ENCODE measurements around the gene TSNAX.

TSNAX gene

GRCh38 chr1:231518485-231519034, 9.9 kb upstream of the TSNAX start:
- no peak for DNase-seq (ENCODE audit: low spot score)

GRCh38 chr1:231519166-231519565, 9.3 kb upstream of the TSNAX start:
- DNase-seq (ENCODE audit: low spot score) = no peak

- no peak for DNase-seq (ENCODE audit: low spot score)
These were observed 6.4 kb upstream of the TSNAX start for GRCh38 chr1:231522038-231522437.

GRCh38 chr1:231522931-231523642, 5.4 kb upstream of the TSNAX start:
- DNase-seq (ENCODE audit: low spot score) = no peak

GRCh38 chr1:231523816-231524215, 4.7 kb upstream of the TSNAX start:
- no peak for DNase-seq (ENCODE audit: low spot score)

- no peak for DNase-seq (ENCODE audit: low spot score)
These were observed 1.9 kb upstream of the TSNAX start for GRCh38 chr1:231526536-231526935.

GRCh38 chr1:231527586-231528171, 790 bp upstream of the TSNAX start:
- DNase-seq (ENCODE audit: low spot score) = no peak

DNA sequence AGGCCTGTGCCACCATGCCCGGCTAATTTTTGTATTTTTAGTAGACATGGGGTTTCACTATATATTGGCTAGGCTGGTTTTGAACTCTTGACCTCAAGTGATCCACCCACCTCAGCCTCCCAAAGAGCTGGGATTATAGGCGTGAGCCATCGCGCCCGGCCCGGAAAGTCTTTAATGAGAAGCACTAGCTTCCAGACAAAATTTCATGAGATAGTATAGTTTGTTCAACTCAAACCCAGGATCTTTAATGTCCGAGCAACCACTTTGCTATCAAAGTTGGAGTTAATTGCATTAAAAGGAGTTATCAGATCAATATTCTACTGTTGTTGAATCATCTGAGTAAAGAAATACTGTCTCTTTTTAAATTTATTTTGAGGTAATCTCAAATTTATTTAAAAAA, 4.8 kb downstream of the TSNAX start:
- DNase-seq (ENCODE audit: low spot score) = no peak

DNA sequence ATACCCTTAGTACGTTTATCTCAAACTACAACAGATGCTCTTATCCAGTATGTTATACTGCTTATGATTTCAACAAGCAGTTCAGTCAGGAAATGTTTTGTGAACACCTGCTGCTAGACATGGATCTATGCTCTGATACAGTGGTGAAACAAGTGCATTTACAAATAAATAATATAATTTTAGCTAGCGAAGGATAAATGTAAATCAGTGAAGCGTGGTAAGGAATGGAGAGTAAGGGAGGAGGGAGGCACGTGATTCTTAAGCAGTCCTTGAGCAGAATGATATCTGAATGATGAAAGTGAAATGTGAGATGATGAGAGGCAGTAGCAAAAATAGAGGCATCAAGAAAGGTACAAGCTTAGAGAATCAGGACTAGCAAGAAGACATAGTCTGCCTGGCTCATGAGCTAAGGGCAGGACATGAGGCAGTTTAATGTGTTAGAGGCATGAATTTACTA, 6.3 kb downstream of the TSNAX start:
- no peak for DNase-seq (ENCODE audit: low spot score)

GRCh38 chr1:231536099-231536498, 7.6 kb downstream of the TSNAX start:
- no peak for DNase-seq (ENCODE audit: low spot score)

GRCh38 chr1:231540847-231541246, 12.4 kb downstream of the TSNAX start:
- no peak for DNase-seq (ENCODE audit: low spot score)

DNA sequence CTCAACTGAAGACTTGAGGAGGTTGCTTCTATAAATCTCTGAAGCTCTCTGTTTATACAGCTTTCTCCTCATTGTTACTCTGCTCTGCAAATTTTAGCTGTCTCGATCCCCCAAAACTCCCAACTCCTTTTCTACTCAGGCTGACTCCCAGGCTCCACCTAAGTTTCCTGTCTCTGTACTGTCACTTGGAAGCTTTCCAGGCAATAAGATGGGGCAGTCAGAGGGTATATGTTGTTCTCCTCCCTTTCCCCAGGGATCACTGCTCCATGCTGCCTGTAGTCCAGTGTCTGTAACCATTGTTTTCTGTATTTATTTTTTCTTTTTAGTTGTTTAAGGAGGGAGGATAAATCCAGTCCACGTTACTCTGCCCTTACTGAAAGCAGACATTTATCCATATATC, 13.4 kb downstream of the TSNAX start:
- DNase-seq (ENCODE audit: low spot score) = no peak

- no peak for DNase-seq (ENCODE audit: low spot score)
These were observed 16.6 kb downstream of the TSNAX start for GRCh38 chr1:231544943-231545592.

- no peak for DNase-seq (ENCODE audit: low spot score)
These were observed 18.2 kb downstream of the TSNAX start for GRCh38 chr1:231546693-231547092.

DNA sequence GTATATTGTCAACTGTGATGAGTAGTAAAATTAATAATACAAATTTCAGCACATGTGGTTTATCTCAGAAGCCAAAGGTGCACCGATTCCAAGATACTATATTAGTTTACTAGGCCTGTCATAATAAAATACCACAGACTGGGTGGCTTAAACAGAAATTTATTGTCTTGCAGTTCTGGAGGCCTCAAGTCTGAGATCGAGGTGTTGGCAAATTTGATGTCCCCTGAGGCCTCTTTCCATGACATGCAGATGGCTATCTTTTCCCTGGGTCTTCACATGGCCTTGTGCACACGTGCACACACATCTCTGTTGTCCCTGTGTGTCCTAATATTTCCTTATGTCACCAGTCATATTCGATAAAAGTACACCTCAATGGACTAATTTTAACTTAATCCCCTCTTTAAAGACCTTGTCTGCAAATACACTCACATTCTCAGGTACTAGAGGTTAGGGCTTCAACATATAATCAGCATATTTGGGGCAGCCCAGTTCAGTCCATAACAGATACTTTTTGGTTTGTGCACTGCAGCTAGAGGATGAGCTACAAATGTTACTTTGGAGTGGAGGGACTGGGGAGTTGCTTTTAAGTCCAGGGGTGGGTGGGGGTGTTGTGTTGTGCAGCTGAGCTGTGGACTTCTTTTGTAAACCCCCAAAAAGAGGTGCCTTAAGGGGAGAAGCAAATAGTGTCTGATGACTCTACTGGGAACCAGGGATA, 21.4 kb downstream of the TSNAX start:
- DNase-seq (ENCODE audit: low spot score) = peak; percentile 62

DNA sequence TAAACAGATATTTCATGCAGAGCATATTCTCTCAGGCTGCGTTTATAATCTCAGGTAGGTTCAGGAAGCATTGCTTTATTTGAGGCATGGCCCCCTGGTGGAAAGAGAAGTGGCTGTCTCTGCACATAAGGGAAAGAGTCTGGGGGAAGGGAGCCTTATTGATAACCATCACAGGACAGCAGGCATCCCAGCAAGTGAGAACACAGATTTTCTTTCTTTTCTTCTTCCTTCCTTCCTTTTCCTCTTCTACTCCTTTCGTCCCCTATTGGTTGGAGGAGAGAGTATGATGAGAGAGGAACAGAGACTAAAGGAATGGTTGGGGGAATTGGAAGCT, 21.9 kb downstream of the TSNAX start:
- peak; percentile 54 for DNase-seq (ENCODE audit: low spot score)

GRCh38 chr1:231553320-231553719, 24.9 kb downstream of the TSNAX start:
- DNase-seq (ENCODE audit: low spot score) = no peak

- no peak for DNase-seq (ENCODE audit: low spot score)
These were observed 26.5 kb downstream of the TSNAX start for GRCh38 chr1:231554969-231555368.

DNA sequence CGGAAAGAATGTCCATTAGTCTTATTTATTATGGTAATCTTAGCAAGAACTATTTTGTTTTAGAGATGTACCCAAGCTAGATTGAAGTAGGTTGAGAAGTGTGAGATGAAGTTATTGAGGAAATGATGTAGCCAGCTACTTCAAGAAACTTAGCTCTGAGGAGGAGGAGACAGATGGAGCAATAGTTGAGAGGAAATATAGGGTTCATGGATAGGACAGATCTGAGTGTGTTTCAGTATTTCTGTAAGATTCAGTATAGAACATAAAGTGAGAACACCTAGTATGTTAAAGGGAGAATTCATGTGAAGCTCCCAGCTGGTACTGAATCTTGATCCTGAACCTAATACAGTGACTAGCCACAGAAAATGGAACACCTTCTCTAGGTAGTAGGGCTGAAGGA, 28.9 kb downstream of the TSNAX start:
- DNase-seq (ENCODE audit: low spot score) = no peak

- DNase-seq (ENCODE audit: low spot score) = no peak
These were observed 29.6 kb downstream of the TSNAX start for GRCh38 chr1:231557898-231558707.

- no peak for DNase-seq (ENCODE audit: low spot score)
These were observed 30.3 kb downstream of the TSNAX start for GRCh38 chr1:231558708-231559185.

Data from SK-N-DZ (cell line).